Measurements from ENCODE around the gene JAK2. TPM values are rescaled to one million over a fixed set of nuclear protein-coding genes. Genes with fewer than 3 reads are reported as not detected.
"Not testable (repeated sequence)": the region's sequence is repeated elsewhere in the genome, so short reads cannot be mapped to it uniquely, and the experiment has no call there.

The JAK2 gene
- total RNA-seq, 1 donor from 2014 or later: 15.8 TPM

DNA sequence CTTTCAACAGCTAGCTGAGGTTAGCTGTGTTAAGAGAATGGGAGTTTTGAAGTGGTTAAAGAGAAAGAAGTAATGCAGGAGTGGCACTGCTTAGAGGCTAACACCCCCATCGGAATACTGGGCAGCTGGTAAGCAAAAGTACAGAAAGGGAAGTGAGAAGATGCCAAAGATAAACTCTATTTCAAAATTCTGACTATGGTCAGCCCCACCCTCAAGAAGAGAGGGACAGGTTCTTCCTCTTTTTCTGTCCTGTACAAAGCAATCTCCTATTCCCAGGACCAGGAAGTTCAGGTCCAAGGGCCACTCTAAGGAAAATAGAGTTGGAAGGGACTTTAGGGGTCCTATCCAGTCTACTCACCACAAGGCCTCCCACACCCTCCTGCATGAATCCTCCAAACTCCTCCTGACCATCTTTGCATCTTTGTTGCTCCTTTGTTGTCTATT lies 45.9 kb upstream of the JAK2 start:
- H3K27ac Mint-ChIP-seq (ENCODE audit: unreplicated experiment): no peak overlapping the region
- DNase-seq (ENCODE audit: low spot score): no peak
- H3K9me3 Mint-ChIP-seq (ENCODE audit: low read depth): peaks cover 2% of the 10 kb centered on the region
- no peaks in the 10 kb centered on the region for H3K36me3 Mint-ChIP-seq (ENCODE audit: low read depth)
- TF ChIP-seq, protein P1, sequence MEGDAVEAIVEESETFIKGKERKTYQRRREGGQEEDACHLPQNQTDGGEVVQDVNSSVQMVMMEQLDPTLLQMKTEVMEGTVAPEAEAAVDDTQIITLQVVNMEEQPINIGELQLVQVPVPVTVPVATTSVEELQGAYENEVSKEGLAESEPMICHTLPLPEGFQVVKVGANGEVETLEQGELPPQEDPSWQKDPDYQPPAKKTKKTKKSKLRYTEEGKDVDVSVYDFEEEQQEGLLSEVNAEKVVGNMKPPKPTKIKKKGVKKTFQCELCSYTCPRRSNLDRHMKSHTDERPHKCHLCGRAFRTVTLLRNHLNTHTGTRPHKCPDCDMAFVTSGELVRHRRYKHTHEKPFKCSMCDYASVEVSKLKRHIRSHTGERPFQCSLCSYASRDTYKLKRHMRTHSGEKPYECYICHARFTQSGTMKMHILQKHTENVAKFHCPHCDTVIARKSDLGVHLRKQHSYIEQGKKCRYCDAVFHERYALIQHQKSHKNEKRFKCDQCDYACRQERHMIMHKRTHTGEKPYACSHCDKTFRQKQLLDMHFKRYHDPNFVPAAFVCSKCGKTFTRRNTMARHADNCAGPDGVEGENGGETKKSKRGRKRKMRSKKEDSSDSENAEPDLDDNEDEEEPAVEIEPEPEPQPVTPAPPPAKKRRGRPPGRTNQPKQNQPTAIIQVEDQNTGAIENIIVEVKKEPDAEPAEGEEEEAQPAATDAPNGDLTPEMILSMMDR (IDR thresholded peaks at IDR 0.05): no peak
- peaks cover 6% of the 10 kb centered on the region for H3K4me1 Mint-ChIP-seq (ENCODE audit: low read depth)
- no peaks in the 10 kb centered on the region for H3K27me3 Mint-ChIP-seq (ENCODE audit: low read depth)
- H3K4me3 Mint-ChIP-seq (ENCODE audit: unreplicated experiment): no peak overlapping the region

DNA sequence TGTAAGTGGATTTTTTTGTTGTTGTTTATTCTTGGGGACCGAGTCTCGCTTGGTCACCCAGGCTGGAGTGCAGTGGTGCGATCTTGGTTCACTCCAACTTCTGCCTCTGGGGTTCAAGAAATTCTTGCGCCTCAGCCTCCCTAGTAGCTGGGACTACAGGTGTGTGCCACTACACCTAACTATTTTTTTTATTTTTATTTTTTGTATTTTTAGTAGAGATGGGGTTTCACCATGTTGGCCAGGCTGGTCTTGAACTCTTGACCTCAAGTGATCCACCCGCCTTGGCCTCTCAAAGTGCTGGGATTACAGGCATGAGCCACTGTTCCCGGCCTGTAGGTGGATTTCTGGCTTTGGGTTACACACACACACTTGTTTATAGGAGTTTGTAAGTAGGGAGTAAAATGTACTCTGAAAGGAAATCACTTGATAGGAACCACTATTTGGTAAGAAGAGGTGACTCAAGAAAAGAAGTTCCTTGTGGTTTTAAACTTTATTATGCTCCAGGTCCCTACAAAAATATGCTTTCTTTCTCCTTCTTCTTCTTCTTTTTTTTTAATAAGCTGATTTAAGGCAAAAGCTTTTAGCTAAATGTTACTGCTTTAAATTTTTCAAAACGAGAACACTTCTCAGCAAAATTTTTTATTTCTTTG lies 42.9 kb upstream of the JAK2 start:
- not testable (repeated sequence) for H3K9me3 Mint-ChIP-seq (ENCODE audit: low read depth); H3K27me3 Mint-ChIP-seq (ENCODE audit: low read depth); H3K4me3 Mint-ChIP-seq (ENCODE audit: unreplicated experiment); H3K36me3 Mint-ChIP-seq (ENCODE audit: low read depth); H3K27ac Mint-ChIP-seq (ENCODE audit: unreplicated experiment); H3K4me1 Mint-ChIP-seq (ENCODE audit: low read depth); DNase-seq (ENCODE audit: low spot score)

DNA sequence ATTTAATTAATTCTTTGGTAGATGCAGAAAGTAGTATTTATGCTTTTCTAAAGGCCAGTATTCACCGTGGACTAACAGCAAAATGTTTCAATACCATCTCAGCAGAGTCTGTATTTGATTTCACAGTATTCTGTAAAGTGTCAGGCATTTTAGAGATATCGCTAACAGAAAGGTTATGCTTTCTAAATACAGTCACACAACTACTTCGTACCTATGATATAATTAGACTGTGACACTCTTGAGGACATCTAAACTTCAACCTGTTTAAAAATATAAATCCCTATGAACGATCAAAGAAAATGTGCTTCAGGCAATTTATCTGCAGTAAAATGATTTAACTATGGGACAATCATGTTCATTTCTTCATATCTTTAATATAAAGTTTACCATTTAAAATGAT lies 41.7 kb upstream of the JAK2 start:
- no peaks in the 10 kb centered on the region for H3K9me3 Mint-ChIP-seq (ENCODE audit: low read depth)
- H3K27ac Mint-ChIP-seq (ENCODE audit: unreplicated experiment): no peak overlapping the region
- DNase-seq (ENCODE audit: low spot score): no peak
- H3K4me1 Mint-ChIP-seq (ENCODE audit: low read depth): peaks cover 9% of the 10 kb centered on the region
- no peak overlapping the region for H3K4me3 Mint-ChIP-seq (ENCODE audit: unreplicated experiment)
- no peaks in the 10 kb centered on the region for H3K27me3 Mint-ChIP-seq (ENCODE audit: low read depth)
- H3K36me3 Mint-ChIP-seq (ENCODE audit: low read depth): no peaks in the 10 kb centered on the region
- TF ChIP-seq, protein P1 (IDR thresholded peaks at IDR 0.05): no peak

DNA sequence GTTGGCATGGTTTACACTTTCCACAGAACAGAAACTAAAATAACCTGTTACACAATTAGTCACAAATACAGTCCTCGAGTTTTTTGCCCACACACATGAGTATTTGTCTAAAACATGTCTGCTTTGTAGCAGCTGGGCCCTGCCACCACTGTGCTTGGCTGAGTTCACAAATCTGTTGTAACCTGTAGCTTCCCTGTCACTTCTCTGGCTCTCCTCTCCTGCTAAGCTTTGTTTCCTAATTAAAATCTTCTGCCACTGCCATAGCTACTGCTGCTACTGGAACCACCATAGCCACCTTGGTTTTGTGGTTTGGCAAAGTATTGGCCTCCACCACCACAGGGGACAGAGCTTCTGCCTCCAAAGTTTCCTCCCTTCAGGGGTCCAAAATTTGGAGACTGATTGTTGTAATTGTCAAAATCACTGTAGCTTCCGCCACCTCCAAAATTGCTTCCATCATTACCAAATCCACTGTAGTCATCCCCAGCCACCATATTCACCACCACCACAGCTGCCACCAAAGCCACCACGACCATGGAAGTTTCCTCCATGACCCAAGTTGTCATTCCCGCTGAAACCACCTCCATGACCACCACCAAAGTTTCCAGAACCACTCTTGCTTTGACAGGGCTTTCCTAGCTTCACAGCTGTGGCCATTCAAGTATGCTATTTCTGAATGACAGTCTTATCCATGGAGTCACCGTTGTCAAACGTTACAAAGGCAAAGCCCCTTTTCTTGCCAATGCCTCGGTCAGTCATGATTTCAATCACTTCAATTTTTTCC lies 40.5 kb upstream of the JAK2 start:
- not testable (repeated sequence) for H3K9me3 Mint-ChIP-seq (ENCODE audit: low read depth)

DNA sequence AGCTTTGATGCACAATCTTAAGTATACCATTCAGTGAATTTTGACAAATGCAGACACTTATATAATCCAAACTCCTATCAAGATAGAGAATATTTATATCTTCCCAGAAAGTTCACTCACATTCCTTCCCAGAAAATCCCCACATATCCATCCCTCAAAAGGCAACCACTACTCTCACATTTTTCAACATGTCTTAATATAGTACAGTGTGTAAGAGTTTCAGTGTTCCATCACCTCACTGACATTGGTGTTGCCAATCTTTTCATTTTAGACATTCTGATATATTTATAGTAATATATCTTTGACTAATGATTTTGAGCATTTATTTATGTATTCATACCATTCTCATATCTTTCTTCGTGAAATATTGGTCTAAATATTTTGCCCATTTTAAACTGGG lies 38.1 kb upstream of the JAK2 start:
- peaks cover 9% of the 10 kb centered on the region for H3K4me1 Mint-ChIP-seq (ENCODE audit: low read depth)
- no peak for DNase-seq (ENCODE audit: low spot score)
- TF ChIP-seq, protein P1 (IDR thresholded peaks at IDR 0.05): no peak
- peak overlapping the region; percentile 4 for H3K27ac Mint-ChIP-seq (ENCODE audit: unreplicated experiment)
- no peak overlapping the region for H3K4me3 Mint-ChIP-seq (ENCODE audit: unreplicated experiment)
- peaks cover under 1% of the 10 kb centered on the region for H3K9me3 Mint-ChIP-seq (ENCODE audit: low read depth)
- H3K36me3 Mint-ChIP-seq (ENCODE audit: low read depth): peaks cover under 1% of the 10 kb centered on the region
- H3K27me3 Mint-ChIP-seq (ENCODE audit: low read depth): no peaks in the 10 kb centered on the region

More for the DNA sequence above, 40.5 kb upstream of the JAK2 start:
- not testable (repeated sequence) for H3K36me3 Mint-ChIP-seq (ENCODE audit: low read depth); H3K4me3 Mint-ChIP-seq (ENCODE audit: unreplicated experiment); H3K27ac Mint-ChIP-seq (ENCODE audit: unreplicated experiment); H3K4me1 Mint-ChIP-seq (ENCODE audit: low read depth); H3K27me3 Mint-ChIP-seq (ENCODE audit: low read depth); DNase-seq (ENCODE audit: low spot score)

DNA sequence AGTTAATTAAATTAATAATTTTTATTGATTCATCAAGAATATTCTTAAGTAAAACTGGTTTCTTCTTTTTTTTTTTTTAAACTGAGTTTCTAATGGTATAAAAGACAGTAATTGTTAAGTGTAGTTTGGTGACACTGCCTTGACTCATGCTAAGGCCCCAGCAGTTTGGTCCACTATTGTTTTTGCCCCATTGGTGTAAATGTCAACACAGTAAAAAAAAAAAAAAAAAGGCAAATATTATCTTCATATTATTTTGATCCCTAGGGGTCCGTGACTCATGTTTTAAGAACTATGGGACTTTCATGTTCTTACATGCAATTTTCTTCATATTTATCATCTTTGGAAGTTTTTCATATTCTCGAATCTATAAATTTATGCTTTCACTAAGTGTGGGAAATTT lies 29.2 kb upstream of the JAK2 start:
- H3K36me3 Mint-ChIP-seq (ENCODE audit: low read depth): peaks cover 7% of the 10 kb centered on the region
- no peak for DNase-seq (ENCODE audit: low spot score)
- peaks cover 20% of the 10 kb centered on the region for H3K4me1 Mint-ChIP-seq (ENCODE audit: low read depth)
- H3K9me3 Mint-ChIP-seq (ENCODE audit: low read depth): peaks cover 10% of the 10 kb centered on the region
- H3K4me3 Mint-ChIP-seq (ENCODE audit: unreplicated experiment): no peak overlapping the region
- TF ChIP-seq, protein P1 (IDR thresholded peaks at IDR 0.05): no peak
- H3K27ac Mint-ChIP-seq (ENCODE audit: unreplicated experiment): no peak overlapping the region
- H3K27me3 Mint-ChIP-seq (ENCODE audit: low read depth): no peaks in the 10 kb centered on the region
